Measurements from ENCODE around the gene POLN. TPM values are rescaled to one million over a fixed set of nuclear protein-coding genes. Genes with fewer than 3 reads are reported as not detected.

The POLN gene
- total and polyA plus RNA-seq, 12 donors, result 0.69 to 10.6 (median 3.0) TPM

GRCh38 chr4:2049811-2050210 lies 192.1 kb downstream of the POLN start:
- DNase-seq, result peak in 2 of 7 donors; percentile 1 to 6
- Histone ChIP-seq H3K36me3 (replicated peaks in 1 of 2) (no peaks in the 10 kb centered on the region), H3K4me3 (no peak overlapping the region), H3K27me3 (peaks cover 15% of the 10 kb centered on the region), H3K4me1 (replicated peaks in 1 of 2) (no peaks in the 10 kb centered on the region), H3K27ac (no peak overlapping the region), H3K9me3 (replicated peaks in 1 of 3) (no peaks in the 10 kb centered on the region)
- TF ChIP-seq CTCF (IDR thresholded peaks at IDR 0.05) (no peak), POLR2A (IDR thresholded peaks at IDR 0.05) (no peak)
- 82 to 94% (median 90%) methylated on average over 6 to 7 of the region's 7 CpGs for WGBS, 4 donors
- intact Hi-C loops (cut with DNase I), result no loop called here

- no peaks in the 10 kb centered on the region for H3K9me3 ChIP-seq (replicated peaks in 1 of 3)
- peak in 2 of 7 donors; percentile 6 to 23 for DNase-seq
- peaks cover 15% of the 10 kb centered on the region for H3K27me3 ChIP-seq
Measured at GRCh38 chr4:2049381-2049780, 192.5 kb downstream of the POLN start.

GRCh38 chr4:2048831-2049230 lies 193.1 kb downstream of the POLN start:
- TF ChIP-seq CTCF (IDR thresholded peaks at IDR 0.05) (no peak), POLR2A (IDR thresholded peaks at IDR 0.05) (no peak)
- no peaks in the 10 kb centered on the region for H3K4me1 ChIP-seq (replicated peaks in 1 of 2)
- 79 to 88% (median 84%) methylated on average over 5 to 8 of the region's 8 CpGs for WGBS, 4 donors
- H3K27ac ChIP-seq, result no peak overlapping the region
- peak in 2 of 7 donors; percentile 5 to 9 for DNase-seq
- intact Hi-C loops (cut with DNase I), result no loop called here
- peaks cover 15% of the 10 kb centered on the region for H3K27me3 ChIP-seq
- no peak overlapping the region for H3K4me3 ChIP-seq
- H3K9me3 ChIP-seq (replicated peaks in 1 of 3), result no peaks in the 10 kb centered on the region
- H3K36me3 ChIP-seq (replicated peaks in 1 of 2), result no peaks in the 10 kb centered on the region

More at GRCh38 chr4:2049381-2049780, 192.5 kb downstream of the POLN start:
- intact Hi-C loops (cut with DNase I), result no loop called here
- WGBS, 4 donors, result 91 to 95% (median 93%) methylated on average over 7 of the region's 7 CpGs
- Histone ChIP-seq H3K4me1 (replicated peaks in 1 of 2) (no peaks in the 10 kb centered on the region), H3K36me3 (replicated peaks in 1 of 2) (no peaks in the 10 kb centered on the region), H3K27ac (no peak overlapping the region), H3K4me3 (no peak overlapping the region)
- TF ChIP-seq POLR2A (IDR thresholded peaks at IDR 0.05) (no peak), CTCF (IDR thresholded peaks at IDR 0.05) (no peak)

- intact Hi-C loops (cut with DNase I), result no loop called here
- Histone ChIP-seq H3K36me3 (replicated peaks in 1 of 2) (no peaks in the 10 kb centered on the region), H3K27ac (no peak overlapping the region), H3K4me3 (no peak overlapping the region), H3K9me3 (replicated peaks in 1 of 3) (no peaks in the 10 kb centered on the region), H3K27me3 (peaks cover 15% of the 10 kb centered on the region), H3K4me1 (replicated peaks in 1 of 2) (no peaks in the 10 kb centered on the region)
- DNase-seq, result peak in 2 of 7 donors; percentile 7 to 13
- TF ChIP-seq POLR2A (IDR thresholded peaks at IDR 0.05) (no peak), CTCF (IDR thresholded peaks at IDR 0.05) (no peak)
- 85 to 93% (median 87%) methylated on average over 10 to 25 of the region's 25 CpGs for WGBS, 4 donors
Measured at GRCh38 chr4:2047781-2048581, 193.9 kb downstream of the POLN start.
